ENCODE measurements around the gene NLGN2.
"Not testable (repeated sequence)": the region's sequence is repeated elsewhere in the genome, so short reads cannot be mapped to it uniquely, and the experiment has no call there.

NLGN2 gene

GRCh38 chr17:7407485-7408251, at the start of gene NLGN2:
Gene NLGN2, plus strand, starts transcription at chr17:7407845. Its CDS starts 411 bp downstream, at chr17:7408256.
- DNase-seq = no peak

DNA sequence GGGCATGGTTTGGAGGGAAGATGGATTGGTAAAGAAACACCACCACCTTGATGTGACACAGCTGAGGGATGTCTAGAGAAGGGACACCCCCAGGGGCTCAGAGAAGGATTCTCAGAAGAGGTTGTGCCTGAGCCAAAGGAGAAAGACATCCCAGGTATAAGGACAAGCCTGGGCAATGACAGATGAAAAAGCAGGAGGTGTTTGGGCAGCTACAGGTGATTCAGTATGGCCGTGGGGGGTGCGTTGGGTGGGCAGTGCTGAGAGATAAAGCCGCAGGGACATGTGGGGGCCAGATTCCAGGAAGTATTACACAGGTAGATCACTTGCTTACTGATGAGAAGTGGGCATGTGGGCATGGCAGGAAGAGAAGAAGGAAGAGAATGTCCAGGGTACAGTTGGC, 45.7 kb upstream of the NLGN2 start:
- DNase-seq = no peak

DNA sequence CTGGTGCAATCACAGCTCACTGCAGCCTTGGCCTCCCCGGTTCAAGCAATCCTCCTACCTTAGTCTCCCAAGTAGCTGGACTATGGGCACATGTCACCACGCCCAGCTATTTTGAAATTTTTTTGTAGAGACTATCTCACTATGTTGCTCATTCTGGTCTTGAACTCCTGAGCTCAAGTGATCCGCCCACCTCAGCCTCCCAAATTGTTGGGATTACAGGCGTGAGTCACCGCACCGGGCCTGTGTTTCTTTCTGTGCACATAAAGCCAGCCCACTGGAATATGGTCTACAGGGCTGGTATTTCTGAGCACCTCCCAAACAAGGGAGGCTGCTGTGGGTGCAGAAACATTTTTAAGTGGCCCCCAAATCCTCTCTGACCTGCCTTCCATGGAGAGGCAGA, 44.3 kb upstream of the NLGN2 start:
- DNase-seq = no peak

GRCh38 chr17:7365963-7366362, 41.7 kb upstream of the NLGN2 start:
- not testable (repeated sequence) for DNase-seq

GRCh38 chr17:7367083-7367482, 40.6 kb upstream of the NLGN2 start:
- DNase-seq = no peak

- no peak for DNase-seq
Observed at GRCh38 chr17:7367918-7368598, 39.6 kb upstream of the NLGN2 start.

DNA sequence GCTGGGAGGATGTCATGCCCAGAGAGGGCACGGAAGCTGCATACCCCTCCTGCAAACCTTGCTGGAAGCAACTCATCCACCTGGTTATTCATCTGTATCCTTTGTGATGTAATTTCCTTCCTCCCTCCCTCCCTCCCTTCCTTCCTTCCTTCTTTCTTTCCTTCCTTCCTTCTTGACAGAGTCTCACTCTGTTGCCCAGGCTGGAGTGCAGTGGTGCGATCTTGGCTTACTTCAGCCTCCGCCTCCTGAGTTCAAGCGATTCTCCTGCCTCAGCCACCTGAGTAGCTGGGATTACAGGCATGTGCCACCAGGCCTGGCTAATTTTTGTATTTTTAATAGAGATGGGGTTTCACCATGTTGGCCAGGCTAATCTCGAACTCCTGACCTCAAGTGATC, 39.0 kb upstream of the NLGN2 start:
- not testable (repeated sequence) for DNase-seq

DNA sequence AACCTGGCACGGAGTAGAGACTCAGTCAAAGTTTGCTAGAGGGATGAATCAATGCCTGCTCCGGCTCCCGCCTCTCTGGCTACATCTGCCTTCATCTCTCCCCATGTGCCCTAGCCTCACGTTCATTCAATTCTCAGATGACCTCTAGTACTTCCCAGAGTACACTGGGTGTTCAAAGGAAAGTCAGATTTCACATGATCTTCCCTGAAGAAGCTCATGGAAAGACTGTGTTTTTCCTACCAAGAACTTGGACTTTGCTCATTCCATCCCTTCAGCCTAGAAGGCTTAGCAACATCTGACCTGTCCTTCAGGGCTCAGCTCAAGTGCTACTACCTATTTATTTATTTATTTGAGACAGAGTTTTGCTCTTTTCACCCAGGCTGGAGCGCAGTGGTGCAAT, 37.8 kb upstream of the NLGN2 start:
- DNase-seq = no peak

GRCh38 chr17:7370853-7371252, 36.8 kb upstream of the NLGN2 start:
- DNase-seq = no peak

GRCh38 chr17:7374353-7374752, 33.3 kb upstream of the NLGN2 start:
- DNase-seq = no peak

DNA sequence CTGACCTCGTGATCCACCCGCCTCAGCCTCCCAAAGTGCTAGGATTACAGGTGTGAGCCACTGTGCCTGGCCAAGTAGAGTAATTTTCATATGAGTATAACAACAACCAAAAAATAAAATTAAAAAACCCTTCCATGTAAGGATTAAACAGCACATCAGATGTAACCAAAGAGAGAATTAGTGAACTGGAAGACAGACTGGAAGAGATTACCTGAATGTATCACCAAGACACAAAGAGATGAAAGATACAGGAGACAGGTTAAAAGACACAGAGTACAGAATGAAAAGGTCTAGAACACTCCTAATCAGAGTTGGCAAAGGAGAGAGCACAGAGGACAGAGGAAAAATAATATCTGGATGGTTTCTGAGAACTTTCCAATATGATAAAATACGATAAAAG, 28.5 kb upstream of the NLGN2 start:
- DNase-seq = no peak

DNA sequence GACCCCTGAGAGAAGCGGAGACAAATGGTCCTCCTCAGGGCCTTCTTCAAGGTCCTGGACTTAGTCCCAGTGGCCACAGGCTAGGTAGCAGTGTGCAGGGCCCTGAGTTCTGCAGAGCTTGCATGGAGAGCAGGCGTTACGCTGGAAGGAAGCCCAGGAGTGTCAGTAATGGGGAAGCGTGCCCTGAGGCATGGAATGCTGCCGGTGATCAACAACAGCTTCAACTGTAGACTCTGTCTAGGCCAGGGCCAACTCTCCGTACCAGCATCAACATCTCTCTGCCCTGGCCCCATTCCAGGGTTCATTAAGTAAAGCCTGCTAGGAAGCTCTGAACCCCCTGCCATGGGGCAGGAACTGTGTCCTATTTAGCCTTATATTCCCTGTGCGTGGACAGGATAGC, 27.3 kb upstream of the NLGN2 start:
- no peak for DNase-seq

DNA sequence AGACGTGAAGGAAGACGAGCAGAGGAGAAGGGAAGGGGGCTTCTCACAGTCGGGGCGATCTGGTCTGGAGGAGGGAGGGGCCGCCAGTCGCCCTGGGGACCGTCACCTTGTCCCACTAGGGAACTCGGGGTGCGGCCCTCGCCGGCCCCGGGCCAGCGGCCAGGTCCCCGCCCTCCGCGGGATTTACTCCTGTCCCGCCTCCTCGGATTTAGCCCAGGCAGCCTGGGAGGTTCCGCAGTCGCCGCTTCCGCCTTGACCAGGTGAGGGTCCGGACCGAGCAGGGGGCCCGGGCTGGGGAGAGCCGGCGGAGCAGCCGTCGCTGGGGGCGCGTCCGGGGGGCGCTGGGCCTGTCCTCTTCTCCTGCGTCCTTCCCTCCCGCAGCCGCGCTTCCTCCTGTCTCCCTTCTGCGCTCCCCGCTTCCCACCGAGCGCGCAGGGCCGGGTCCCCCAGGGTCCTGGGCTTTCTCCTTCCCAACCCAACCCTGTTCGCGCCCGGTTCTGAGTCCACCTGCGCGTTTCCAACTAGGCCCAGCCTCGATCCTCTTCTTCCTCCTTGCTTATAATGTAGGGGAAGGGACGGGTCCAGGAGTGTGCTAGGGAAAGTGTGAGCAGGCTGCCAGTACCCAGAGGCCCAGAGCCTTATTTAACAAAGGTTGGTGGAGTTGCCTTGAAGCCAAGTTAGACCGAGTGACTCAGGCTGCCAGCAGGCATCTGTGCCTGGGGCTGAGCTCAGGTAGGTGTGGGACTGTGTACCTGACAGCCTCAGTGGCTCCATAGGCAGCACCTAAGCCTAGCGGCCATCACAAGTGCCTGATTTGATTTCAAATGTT, 26.6 kb upstream of the NLGN2 start, which contains the start of gene TNK1:
TSS of gene TNK1 (plus strand) at position 235 of the 829 bp plus-strand sequence. CDS start 1,838 bp downstream, outside the sequence.
- DNase-seq = no peak

DNA sequence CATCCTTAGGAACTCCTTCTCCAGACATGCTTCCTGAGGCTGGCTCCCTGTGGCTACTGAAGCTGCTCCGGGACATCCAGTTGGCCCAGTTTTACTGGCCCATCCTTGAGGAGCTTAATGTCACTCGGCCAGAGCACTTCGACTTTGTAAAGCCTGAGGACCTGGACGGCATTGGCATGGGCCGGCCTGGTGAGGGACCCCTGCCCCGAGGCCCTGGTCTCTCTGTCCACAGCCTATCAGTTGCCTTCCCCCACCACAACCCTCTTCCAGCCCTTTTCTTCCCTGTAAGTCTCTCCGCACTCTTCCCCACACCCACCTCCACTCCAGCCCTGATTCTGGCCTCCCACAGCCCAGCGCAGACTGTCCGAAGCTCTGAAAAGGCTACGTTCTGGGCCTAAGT, 24.7 kb upstream of the NLGN2 start:
- DNase-seq = no peak

DNA sequence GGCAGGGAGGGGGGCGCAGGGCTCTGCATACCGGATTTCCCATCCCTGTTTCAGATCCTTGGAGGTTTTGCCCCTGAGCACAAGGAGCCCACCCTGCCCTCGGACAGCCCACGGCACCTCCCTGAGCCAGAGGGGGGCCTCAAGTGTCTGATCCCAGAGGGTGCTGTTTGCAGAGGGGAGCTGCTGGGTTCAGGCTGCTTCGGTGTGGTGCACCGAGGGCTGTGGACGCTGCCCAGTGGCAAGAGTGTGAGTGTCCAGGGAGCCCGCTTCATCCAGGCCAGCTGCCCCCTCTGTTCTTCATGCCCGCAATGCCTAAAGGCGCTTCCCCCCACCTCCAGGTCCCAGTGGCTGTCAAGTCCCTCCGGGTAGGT, 24.3 kb upstream of the NLGN2 start:
- DNase-seq = no peak

- DNase-seq = no peak
Observed at GRCh38 chr17:7383742-7384488, 23.7 kb upstream of the NLGN2 start.

DNA sequence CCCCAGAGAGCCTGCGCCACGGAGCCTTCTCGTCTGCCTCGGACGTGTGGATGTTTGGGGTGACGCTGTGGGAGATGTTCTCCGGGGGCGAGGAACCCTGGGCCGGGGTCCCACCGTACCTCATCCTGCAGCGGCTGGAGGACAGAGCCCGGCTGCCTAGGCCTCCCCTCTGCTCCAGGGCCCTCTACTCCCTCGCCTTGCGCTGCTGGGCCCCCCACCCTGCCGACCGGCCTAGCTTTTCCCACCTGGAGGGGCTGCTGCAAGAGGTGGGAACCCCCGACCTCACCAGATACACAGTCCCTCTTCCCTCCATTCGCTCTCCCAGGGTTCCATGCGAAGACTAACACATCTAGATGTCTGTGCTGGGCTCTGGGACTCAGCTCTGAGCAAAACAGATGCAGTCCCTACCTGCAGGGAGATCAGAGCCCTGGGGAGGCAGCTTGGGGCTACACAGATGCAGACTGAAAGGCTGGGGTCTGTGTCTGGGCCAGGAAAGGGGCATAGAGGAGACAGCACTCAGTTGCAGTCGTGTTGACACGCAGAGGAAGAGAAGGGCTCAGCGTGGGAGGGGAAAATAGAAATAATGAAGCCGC, 23.1 kb upstream of the NLGN2 start:
- no peak for DNase-seq

DNA sequence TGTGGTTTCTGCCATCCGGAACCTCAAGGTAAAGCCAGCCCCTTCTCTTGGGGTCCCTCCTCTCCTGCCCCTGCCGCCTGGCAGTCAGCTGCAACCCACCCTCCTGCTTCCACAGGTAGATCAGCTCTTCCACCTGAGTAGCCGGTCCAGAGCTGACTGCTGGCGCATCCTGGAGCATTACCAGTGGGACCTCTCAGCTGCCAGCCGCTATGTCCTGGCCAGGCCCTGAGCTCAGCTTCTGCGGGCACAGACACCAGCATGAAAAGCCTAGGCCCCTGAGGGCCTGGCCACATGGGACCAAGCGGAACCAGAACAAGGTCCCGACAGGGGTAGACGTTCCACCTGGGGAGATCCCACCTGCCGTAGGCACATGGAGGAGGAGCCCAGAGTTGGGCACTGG, 18.8 kb upstream of the NLGN2 start:
- no peak for DNase-seq

DNA sequence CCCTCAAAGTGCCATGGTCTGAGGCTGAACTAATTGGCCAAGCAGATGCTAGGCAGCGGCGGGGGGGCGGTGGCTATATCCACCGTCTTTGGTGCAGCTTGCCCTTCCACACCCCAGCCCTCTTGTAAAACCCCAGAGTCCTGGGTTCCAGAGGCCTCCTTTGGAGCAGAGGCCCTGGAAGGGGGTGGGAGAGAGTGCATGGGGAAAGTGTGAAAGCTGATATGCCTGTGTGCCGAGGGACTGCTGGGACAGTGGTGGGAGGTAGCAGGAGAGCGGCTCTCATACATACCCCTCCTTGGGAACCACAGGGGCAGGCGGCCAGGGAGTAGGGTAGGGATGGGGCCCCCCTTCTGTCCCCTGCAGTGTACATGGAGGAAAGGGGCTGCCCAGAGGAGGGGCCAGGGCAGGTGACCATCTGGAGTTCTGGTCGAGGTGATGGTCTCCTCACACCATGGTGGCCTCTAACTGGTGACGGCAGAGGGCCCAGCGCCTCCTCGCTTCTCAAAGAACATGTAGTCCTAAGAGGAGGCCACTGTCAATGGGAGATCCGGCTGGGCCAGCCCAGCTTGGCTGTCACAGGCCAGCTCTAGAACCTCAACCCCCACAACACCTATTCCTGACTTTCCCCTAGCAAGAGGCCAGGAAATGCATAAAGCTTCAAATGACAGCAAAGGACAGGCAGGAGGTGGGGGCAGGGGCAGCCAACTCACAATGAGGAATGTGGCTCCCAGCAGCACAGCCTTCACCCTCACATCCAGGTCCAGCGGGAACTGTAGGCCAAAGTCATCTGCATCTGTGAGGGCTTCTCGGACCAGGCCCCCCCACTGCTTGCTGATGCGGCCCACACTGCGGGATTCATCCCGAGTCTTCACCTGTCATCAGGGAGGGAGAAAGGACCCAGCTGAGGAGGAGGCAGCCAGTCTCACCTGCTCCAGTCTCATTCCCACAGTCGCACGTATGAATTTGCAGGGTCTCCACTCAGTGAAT, 17.4 kb upstream of the NLGN2 start:
- DNase-seq = no peak

DNA sequence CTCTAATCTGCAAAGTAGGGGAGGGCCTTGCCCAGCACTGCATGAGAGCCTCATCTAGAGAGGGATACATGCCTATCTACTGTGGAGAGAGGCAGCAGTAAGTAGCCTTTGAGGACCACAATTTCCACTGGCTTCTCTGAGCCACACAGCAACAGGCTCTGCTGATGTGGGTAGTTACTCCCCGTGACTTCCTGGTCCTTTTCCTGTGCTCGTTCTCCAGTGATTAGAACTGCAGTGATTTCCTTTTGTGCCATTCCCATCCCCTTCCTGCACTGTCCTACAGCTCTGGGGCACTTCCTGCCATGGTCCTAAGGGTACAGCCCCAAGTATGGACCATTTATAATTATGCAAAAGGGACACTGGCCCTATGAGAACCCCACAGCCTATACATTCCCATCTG, 16.3 kb upstream of the NLGN2 start:
- no peak for DNase-seq

All from NCI-H524 treated with DMSO at 0.1 percent for 48 hours (cell line).